GM23338 (cell line): ENCODE results near the gene PEX12. TPM values are rescaled to one million over a fixed set of nuclear protein-coding genes. Genes with fewer than 3 reads are reported as not detected.

Experiments used
- ATAC-seq: fragments of 200-7000 bp; cut with Tn5 transposase; 3 replicates; pipeline ENCODE4 v1.9.1; 2020
- DNase-seq: peaks from one replicate; pipeline ENCODE4 v3.0.0-alpha.2; 2015; ENCODE audit warnings: low spot score
- H2AFZ ChIP-seq: fragments of 200-600 bp; sonication (generic); 2 replicates; pipeline ENCODE4 v1.8.0; 2016; ENCODE audit warnings: antibody characterized with exemption, mild to moderate bottlenecking, moderate library complexity
- H3F3A ChIP-seq: fragments of 200-600 bp; sonication (generic); replicated peaks from 2 replicates; pipeline ENCODE4 v1.8.0; 2017; ENCODE audit warnings: antibody characterized with exemption, mixed run types, low read depth
- H3K27ac ChIP-seq: fragments of 200-600 bp; sonication (generic); 2 replicates; pipeline ENCODE4 v1.6.1; 2016; ENCODE audit warnings: low read depth
- H3K27me3 ChIP-seq: fragments of 200-600 bp; sonication (generic); 2 replicates; pipeline ENCODE4 v1.8.0; 2016; ENCODE audit warnings: mild to moderate bottlenecking, mixed run types, moderate library complexity; ENCODE audit not compliant: insufficient read depth
- H3K36me3 ChIP-seq: fragments of 200-600 bp; sonication (generic); 2 replicates; pipeline ENCODE4 v1.8.0; 2016; ENCODE audit warnings: mild to moderate bottlenecking; ENCODE audit not compliant: insufficient read depth
- H3K4me1 ChIP-seq: fragments of 200-600 bp; sonication (generic); 2 replicates; pipeline ENCODE4 v1.8.0; 2016; ENCODE audit warnings: mild to moderate bottlenecking, moderate library complexity; ENCODE audit not compliant: insufficient read depth
- H3K4me2 ChIP-seq: fragments of 200-600 bp; sonication (generic); 2 replicates; pipeline ENCODE4 v1.7.1; 2017; ENCODE audit warnings: mixed run types
- H3K4me3 ChIP-seq: fragments of 200-600 bp; sonication (generic); 2 replicates; pipeline ENCODE4 v1.6.1; 2016; ENCODE audit warnings: mixed run types
- H3K79me2 ChIP-seq: fragments of 200-600 bp; sonication (generic); replicated peaks from 2 replicates; pipeline ENCODE4 v1.8.0; 2017; ENCODE audit warnings: mild to moderate bottlenecking; ENCODE audit not compliant: insufficient read depth
- H3K9me2 ChIP-seq: fragments of 200-600 bp; sonication (generic); 2 replicates; pipeline ENCODE4 v1.8.0; 2017; ENCODE audit not compliant: insufficient read depth
- H4K20me1 ChIP-seq: fragments of 200-600 bp; sonication (generic); replicated peaks from 2 replicates; pipeline ENCODE4 v1.8.0; 2017; ENCODE audit warnings: mild to moderate bottlenecking; ENCODE audit not compliant: insufficient read depth
- H3K27ac Mint-ChIP-seq: 2 replicates; pipeline ENCODE4 v1.8.0; 2020; ENCODE audit warnings: inconsistent platforms, mild to moderate bottlenecking, moderate library complexity, mixed read lengths
- H3K27me3 Mint-ChIP-seq: 3 replicates; pipeline ENCODE4 v1.8.0; 2022; ENCODE audit warnings: low read depth, mild to moderate bottlenecking, moderate library complexity, mixed read lengths, inconsistent platforms; ENCODE audit not compliant: insufficient read depth, poor library complexity
- H3K36me3 Mint-ChIP-seq: 3 replicates; pipeline ENCODE4 v1.8.0; 2021; ENCODE audit warnings: low read depth, mild to moderate bottlenecking, inconsistent platforms, moderate library complexity, mixed read lengths
- H3K4me1 Mint-ChIP-seq: 3 replicates; pipeline ENCODE4 v1.8.0; 2020; ENCODE audit warnings: mild to moderate bottlenecking, inconsistent platforms, mixed read lengths
- H3K4me3 Mint-ChIP-seq: 3 replicates; pipeline ENCODE4 v1.8.0; 2021; ENCODE audit warnings: moderate library complexity, mild to moderate bottlenecking, inconsistent platforms, mixed read lengths
- H3K9me3 Mint-ChIP-seq: 3 replicates; pipeline ENCODE4 v1.8.0; 2020; ENCODE audit warnings: moderate library complexity, mild to moderate bottlenecking, inconsistent platforms, mixed read lengths
- CREB1 ChIP-seq: fragments of 250-450 bp; sonication (Bioruptor Pico); IDR thresholded peaks from 2 replicates; pipeline ENCODE4 v1.5.0; 2020; ENCODE audit warnings: low read depth, mild to moderate bottlenecking, moderate library complexity
- JUNB ChIP-seq: IDR thresholded peaks from one replicate; pipeline ENCODE4 v1.6.1; 2016; ENCODE audit warnings: antibody characterized with exemption; ENCODE audit not compliant: unreplicated experiment
- POLR2AphosphoS5 ChIP-seq: IDR thresholded peaks from 2 replicates; pipeline ENCODE4 v1.6.1; 2016; ENCODE audit warnings: antibody characterized with exemption, low read depth
- ZNF114 ChIP-seq: fragments of 250-450 bp; sonication (Bioruptor Pico); IDR thresholded peaks from 2 replicates; pipeline ENCODE4 v1.5.0; 2020; ENCODE audit warnings: mild to moderate bottlenecking, moderate library complexity
- ZNF331 ChIP-seq: fragments of 250-450 bp; sonication (Bioruptor Pico); IDR thresholded peaks from 2 replicates; pipeline ENCODE4 v1.5.0; 2020; ENCODE audit warnings: low read depth, mild to moderate bottlenecking, moderate library complexity
- ZNF462 ChIP-seq: fragments of 250-450 bp; sonication (Bioruptor Pico); IDR thresholded peaks from 2 replicates; pipeline ENCODE4 v1.5.0; 2020; ENCODE audit warnings: mild to moderate bottlenecking, moderate library complexity
- polyA plus RNA-seq: library from polyadenylated mRNA; unstranded; fragments of >200 nt; fragmentation: Nextera tagmentation; extraction: Ambion mirVana; gene quantifications from 2 replicates; pipeline ENCODE4 v1.2.1, GENCODE V29; 2016
- total RNA-seq: library from RNA; depleted of rRNA; stranded (reverse); fragments of >200 nt; shearing (Covaris generic); gene quantifications from 2 replicates; pipeline ENCODE4 v1.2.3, GENCODE V29; 2014

Gene PEX12
- total and polyA plus RNA-seq, 2 experiments from 2014 or later = 1.5 to 1.9 TPM

GRCh38 chr17:35586569-35587073, 8.2 kb upstream of the PEX12 start (continued):
- no peak for TF ChIP-seq ZNF462 (CRISPR knock-in tag)
- no peak for TF ChIP-seq JUNB
- no peak for TF ChIP-seq ZNF114

GRCh38 chr17:35584061-35584460, 5.7 kb upstream of the PEX12 start:
- Histone ChIP-seq H3K79me2 (peaks cover 14% of the 10 kb centered on the region), H3K4me1 (peaks cover 12% of the 10 kb centered on the region), H3K4me3 (no peak overlapping the region), H3F3A (0 out of 2 replicates have a peak, but pooled peaks cover 4% of the 10 kb centered on the region), H3K27ac (no peak overlapping the region), H3K4me2 (no peak overlapping the region), H3K9me2 (no peaks in the 10 kb centered on the region), H3K36me3 (no peaks in the 10 kb centered on the region), H2AFZ (no peak overlapping the region), H4K20me1 (no peaks in the 10 kb centered on the region), H3K27me3 (no peaks in the 10 kb centered on the region)
- Mint-ChIP-seq H3K9me3 (no peaks in the 10 kb centered on the region), H3K4me3 (no peak overlapping the region), H3K36me3 (peaks cover 2% of the 10 kb centered on the region; the same call in 1 of the 3 replicates), H3K27me3 (peaks cover 7% of the 10 kb centered on the region), H3K27ac (no peak overlapping the region), H3K4me1 (peaks cover 11% of the 10 kb centered on the region)
- DNase-seq (no peak), ATAC-seq (no peak)
- TF ChIP-seq POLR2AphosphoS5 = no peak
- TF ChIP-seq ZNF331 = no peak
- no peak for TF ChIP-seq CREB1 (CRISPR knock-in tag)
